Thyroid gland (tissue), 4 donors: ENCODE measurements around the gene SLC51A. TPM values are rescaled to one million over a fixed set of nuclear protein-coding genes. Genes with fewer than 3 reads are reported as not detected.
"Not testable (repeated sequence)": the region's sequence is repeated elsewhere in the genome, so short reads cannot be mapped to it uniquely, and the experiment has no call there.

Experiments
- DNase-seq, 2 donors: peaks; one replicate each; pipeline ENCODE4 v3.0.0-alpha.2; 2019
- H3K27ac ChIP-seq, 3 donors: fragments of 200-600 bp; sonication (generic); 1 replicate in 2 of 3; 2 replicates in 1 of 3; pipeline ENCODE4 v1.5.1; 2016 to 2019; ENCODE audit warnings: mild to moderate bottlenecking in 1 of 3, moderate library complexity in 1 of 3
- H3K27me3 ChIP-seq: fragments of 200-600 bp; sonication (generic); one replicate; pipeline ENCODE4 v1.5.1; 2019
- H3K36me3 ChIP-seq, 2 donors: fragments of 200-600 bp; sonication (generic); one replicate each; pipeline ENCODE4 v1.5.1; 2016 to 2019
- H3K4me1 ChIP-seq, 2 donors: fragments of 200-600 bp; sonication (generic); one replicate each; pipeline ENCODE4 v1.5.1; 2017 to 2019
- H3K4me3 ChIP-seq, 3 donors: fragments of 200-600 bp; sonication (generic); replicated peaks in 1 of 3; 1 replicate in 2 of 3; 2 replicates in 1 of 3; pipeline ENCODE4 v1.5.1; 2016; ENCODE audit warnings: mild to moderate bottlenecking in 1 of 3
- H3K9me3 ChIP-seq: fragments of 200-600 bp; sonication (generic); one replicate; pipeline ENCODE4 v1.5.1; 2017
- CTCF ChIP-seq, 6 experiments: fragments of 200-600 bp in 3 of 6; fragments of 450-650 bp in 3 of 6; sonication (generic) in 3 of 6; IDR thresholded peaks; one replicate each; pipeline ENCODE4 v1.5.1; 2016 to 2019; ENCODE audit warnings: antibody characterized with exemption in 6 of 6, mild to moderate bottlenecking in 2 of 6, inconsistent platforms in 1 of 6, moderate library complexity in 1 of 6
- POLR2A ChIP-seq, 2 donors: fragments of 450-650 bp; IDR thresholded peaks; one replicate each; pipeline ENCODE4 v1.6.1; 2017; ENCODE audit warnings: antibody characterized with exemption in 2 of 2, mild to moderate bottlenecking in 2 of 2, moderate library complexity in 1 of 2
- WGBS, 2 donors: methylation state at CpG; one replicate each; pipeline ENCODE4 v1.1.5; 2017; 5-methylcytosine and 5-hydroxymethylcytosine counted together
- intact Hi-C: fragments of 100-400 bp; cut with DNase I; formaldehyde crosslinking; loops from one replicate; pipeline ENCODE4 v1.15.1; 2023
- total RNA-seq, 4 donors: library from RNA; depleted of rRNA; stranded (reverse); fragments of >200 nt; gene quantifications; one replicate each; pipeline ENCODE4 v1.2.3, GENCODE V29; 2016

SLC51A gene
- under 1 TPM in 2 of 4 donors, not detected in 2; 0.56 to 0.63 TPM for total RNA-seq

GRCh38 chr3:196216089-196216564 is at the start of gene SLC51A:
TSS of gene SLC51A (plus strand) at chr3:196216534. CDS start at chr3:196216713, 179 bp downstream.
- TF ChIP-seq CTCF (IDR thresholded peaks at IDR 0.05) (no peak), POLR2A (IDR thresholded peaks at IDR 0.05) (no peak)
- intact Hi-C loops, result no loop called here
- peak; percentile 64 to 71 for DNase-seq
- 19 to 32% methylated on average over 13 to 14 of the region's 15 CpGs for WGBS, 2 donors
- peak within 1 kb of the TSS in 1 of 3 donors; percentile 17 for H3K4me3 ChIP-seq
- H3K27me3 ChIP-seq, result no peaks in the 10 kb centered on the region
- no peak within 1 kb of the TSS for H3K27ac ChIP-seq
- no peaks in the 10 kb centered on the region for H3K9me3 ChIP-seq
- no peaks in the 10 kb centered on the region for H3K36me3 ChIP-seq
- peaks cover 0 to 7% of the 10 kb centered on the region in 2 donors for H3K4me1 ChIP-seq

DNA sequence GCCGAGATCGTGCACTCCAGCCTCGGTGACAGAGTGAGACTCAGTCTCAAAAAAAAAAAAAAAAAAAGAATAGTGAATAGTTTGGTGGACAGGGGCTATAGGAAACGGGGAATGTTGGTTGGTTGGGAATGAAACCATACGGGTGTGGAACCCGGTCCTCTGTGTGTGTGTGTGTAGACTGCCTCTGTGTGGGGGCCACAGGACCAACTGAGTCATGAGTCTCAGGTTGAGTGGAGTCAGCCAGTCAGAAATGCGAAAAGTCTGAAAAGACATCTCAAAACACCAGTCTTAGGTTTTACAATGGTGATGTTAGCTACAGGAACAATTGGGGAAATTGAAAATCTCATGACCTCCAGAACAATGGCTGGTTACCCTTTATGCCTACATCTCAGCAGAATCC is 49.6 kb upstream of the SLC51A start:
- no peak overlapping the region for H3K4me3 ChIP-seq
- peaks cover 0 to 3% of the 10 kb centered on the region in 2 donors for H3K4me1 ChIP-seq
- H3K9me3 ChIP-seq, result no peaks in the 10 kb centered on the region
- DNase-seq, result no peak
- no peaks in the 10 kb centered on the region for H3K36me3 ChIP-seq
- WGBS, 2 donors, result 89 to 95% methylated on average over 7 of the region's 7 CpGs
- TF ChIP-seq CTCF (IDR thresholded peaks at IDR 0.05), result no peak
- H3K27me3 ChIP-seq, result no peaks in the 10 kb centered on the region
- intact Hi-C loops, result no loop called here
- H3K27ac ChIP-seq, result no peak overlapping the region

DNA sequence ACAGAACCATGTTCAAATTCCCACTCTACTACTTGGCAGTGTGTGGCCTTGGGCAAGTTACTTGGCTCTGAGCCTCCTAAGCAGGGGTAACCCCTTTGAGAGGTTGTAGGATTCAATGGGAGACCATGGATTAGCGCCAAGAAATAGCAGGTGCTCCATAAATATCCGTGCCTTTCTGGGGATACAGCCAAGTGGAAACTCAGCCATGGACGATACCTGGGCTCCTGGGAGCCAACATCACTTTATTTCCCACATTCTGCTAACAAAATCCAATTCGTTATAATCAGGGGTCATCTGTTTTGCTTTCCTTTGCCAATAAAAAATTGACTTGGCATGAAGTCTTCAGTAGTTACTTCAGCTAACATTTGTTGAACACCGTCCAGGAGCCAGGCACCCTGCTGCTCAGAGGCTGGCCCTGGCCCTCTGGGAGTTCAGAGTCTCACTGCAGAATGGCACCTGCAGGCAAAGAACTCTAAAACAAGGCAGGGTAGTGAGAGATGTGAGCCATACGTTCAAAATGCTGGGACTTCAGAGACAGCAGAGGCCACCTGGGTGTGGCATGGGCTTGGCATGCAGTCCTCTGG is 47.4 kb upstream of the SLC51A start:
- intact Hi-C loops, result no loop called here
- WGBS, 2 donors, result 36% methylated on average over 6 of the region's 6 CpGs

GRCh38 chr3:196169836-196170240 is 46.5 kb upstream of the SLC51A start:
- H3K27me3 ChIP-seq, result no peaks in the 10 kb centered on the region
- intact Hi-C loops, result no loop called here
- no peaks in the 10 kb centered on the region for H3K36me3 ChIP-seq
- no peaks in the 10 kb centered on the region for H3K9me3 ChIP-seq
- DNase-seq, result no peak
- no peak overlapping the region for H3K27ac ChIP-seq
- TF ChIP-seq POLR2A (IDR thresholded peaks at IDR 0.05) (no peak), CTCF (IDR thresholded peaks at IDR 0.05) (no peak)
- H3K4me1 ChIP-seq, result peaks cover 0 to 3% of the 10 kb centered on the region in 2 donors
- WGBS, 2 donors, result 83 to 100% methylated on average over 5 of the region's 5 CpGs
- no peak overlapping the region for H3K4me3 ChIP-seq

More for the DNA sequence above, 47.4 kb upstream of the SLC51A start:
- Histone ChIP-seq H3K36me3 (no peaks in the 10 kb centered on the region), H3K4me3 (no peak overlapping the region), H3K27ac (no peak overlapping the region), H3K27me3 (no peaks in the 10 kb centered on the region), H3K4me1 (peaks cover 0 to 3% of the 10 kb centered on the region in 2 donors), H3K9me3 (no peaks in the 10 kb centered on the region)
- DNase-seq, result peak; percentile 29 to 41
- TF ChIP-seq POLR2A (IDR thresholded peaks at IDR 0.05), result no peak
- TF ChIP-seq CTCF (IDR thresholded peaks at IDR 0.05), result no peak

DNA sequence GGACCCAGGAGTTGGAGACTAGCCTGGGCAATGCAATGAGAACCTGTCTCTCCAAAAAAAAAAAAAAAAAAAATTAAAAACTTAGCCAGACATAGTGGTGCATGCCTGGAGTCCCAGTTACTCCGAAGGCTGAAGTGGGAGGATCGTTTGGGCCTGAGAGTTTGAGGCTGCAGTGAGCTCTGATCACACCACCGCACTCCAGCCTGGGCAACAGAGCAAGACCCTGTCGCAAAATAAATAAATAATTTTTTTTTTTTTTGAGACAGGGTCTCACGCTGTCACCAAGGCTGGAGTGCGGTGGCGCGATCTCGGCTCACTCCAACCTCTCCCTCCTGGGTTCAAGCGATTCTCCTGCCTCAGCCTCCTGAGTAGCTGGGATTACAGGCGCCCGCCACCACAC is 46.0 kb upstream of the SLC51A start:
- 95% methylated on average over 12 of the region's 12 CpGs for WGBS, 2 donors
- H3K4me1 ChIP-seq, H3K9me3 ChIP-seq, H3K27ac ChIP-seq, intact Hi-C loops, DNase-seq, H3K27me3 ChIP-seq, H3K36me3 ChIP-seq, H3K4me3 ChIP-seq: not testable (repeated sequence)
